ENCODE measurements around the gene NTM. TPM values are rescaled to one million over a fixed set of nuclear protein-coding genes. Genes with fewer than 3 reads are reported as not detected.

The NTM gene
- total and polyA plus RNA-seq, 2 experiments from 2014 or later, result 2.2 to 4.9 TPM

DNA sequence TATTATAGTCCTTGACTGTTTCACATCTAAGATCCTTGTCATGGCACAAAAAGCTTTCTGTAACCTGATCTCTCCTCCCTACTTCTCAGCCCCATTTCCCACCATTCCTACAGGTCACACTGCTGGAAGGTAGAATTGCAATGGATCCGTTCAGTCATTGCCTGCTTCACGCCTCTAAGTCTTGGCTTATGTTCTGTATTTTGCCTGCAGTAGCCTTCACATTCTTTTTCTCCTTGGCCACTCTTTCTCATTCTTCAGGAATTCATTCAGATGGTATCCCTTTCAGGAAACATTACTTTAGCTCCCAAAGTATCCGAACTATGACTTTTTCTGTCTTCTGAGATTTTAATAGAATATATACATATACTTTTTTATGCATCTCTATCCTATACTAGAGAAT, 731.5 kb downstream of the NTM start:
- Histone ChIP-seq H2AFZ (no peak overlapping the region), H3K36me3 (replicated peaks; ENCODE audit: insufficient read depth, low read depth) (no peaks in the 10 kb centered on the region), H3K4me3 (no peak overlapping the region), H3K27me3 (no peaks in the 10 kb centered on the region), H3K9me3 (ENCODE audit: low read depth) (no peaks in the 10 kb centered on the region), H4K20me1 (ENCODE audit: insufficient read depth, poor library complexity, severe bottlenecking) (no peaks in the 10 kb centered on the region), H3K4me2 (no peak overlapping the region), H3K4me1 (ENCODE audit: insufficient read depth) (no peaks in the 10 kb centered on the region), H3K9me2 (replicated peaks; ENCODE audit: insufficient read depth) (no peaks in the 10 kb centered on the region), H3K27ac (no peak overlapping the region), H3K79me2 (no peaks in the 10 kb centered on the region)
- no peak for TF ChIP-seq EZH2phosphoT487 (IDR thresholded peaks at IDR 0.05; ENCODE audit: low read depth, severe bottlenecking, unreplicated experiment)
- TF ChIP-seq, protein P1, sequence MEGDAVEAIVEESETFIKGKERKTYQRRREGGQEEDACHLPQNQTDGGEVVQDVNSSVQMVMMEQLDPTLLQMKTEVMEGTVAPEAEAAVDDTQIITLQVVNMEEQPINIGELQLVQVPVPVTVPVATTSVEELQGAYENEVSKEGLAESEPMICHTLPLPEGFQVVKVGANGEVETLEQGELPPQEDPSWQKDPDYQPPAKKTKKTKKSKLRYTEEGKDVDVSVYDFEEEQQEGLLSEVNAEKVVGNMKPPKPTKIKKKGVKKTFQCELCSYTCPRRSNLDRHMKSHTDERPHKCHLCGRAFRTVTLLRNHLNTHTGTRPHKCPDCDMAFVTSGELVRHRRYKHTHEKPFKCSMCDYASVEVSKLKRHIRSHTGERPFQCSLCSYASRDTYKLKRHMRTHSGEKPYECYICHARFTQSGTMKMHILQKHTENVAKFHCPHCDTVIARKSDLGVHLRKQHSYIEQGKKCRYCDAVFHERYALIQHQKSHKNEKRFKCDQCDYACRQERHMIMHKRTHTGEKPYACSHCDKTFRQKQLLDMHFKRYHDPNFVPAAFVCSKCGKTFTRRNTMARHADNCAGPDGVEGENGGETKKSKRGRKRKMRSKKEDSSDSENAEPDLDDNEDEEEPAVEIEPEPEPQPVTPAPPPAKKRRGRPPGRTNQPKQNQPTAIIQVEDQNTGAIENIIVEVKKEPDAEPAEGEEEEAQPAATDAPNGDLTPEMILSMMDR (IDR thresholded peaks at IDR 0.05; ENCODE audit: poor library complexity), result no peak
- TF ChIP-seq EZH2 (IDR thresholded peaks at IDR 0.05; ENCODE audit: borderline replicate concordance), result no peak
- WGBS (ENCODE audit: low lambda C conversion rate, missing lambda C conversion rate), result 71% methylated on average over 3 of the region's 3 CpGs
- no peak for DNase-seq (ENCODE audit: low spot score)

DNA sequence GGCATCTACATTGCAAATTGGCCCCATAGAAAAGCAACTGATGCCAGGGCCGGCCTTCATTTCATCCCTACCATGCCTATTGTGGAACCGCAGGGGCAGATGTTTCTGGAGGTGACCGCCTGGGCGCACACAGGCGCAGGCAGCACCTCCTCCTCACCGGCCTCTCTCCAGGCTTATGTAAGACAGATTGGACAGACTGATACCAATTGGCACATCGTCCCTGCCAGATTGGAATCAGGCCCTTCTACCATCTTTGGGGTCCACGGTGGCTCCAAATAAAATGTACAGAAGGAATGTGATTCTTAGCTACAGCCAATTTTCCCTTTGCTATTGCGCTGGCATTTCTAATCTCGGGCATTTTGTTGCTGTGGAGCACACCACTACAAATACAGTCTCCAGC, 732.6 kb downstream of the NTM start:
- H3K4me3 ChIP-seq, result no peak overlapping the region
- H4K20me1 ChIP-seq (ENCODE audit: insufficient read depth, poor library complexity, severe bottlenecking), result no peaks in the 10 kb centered on the region
- no peaks in the 10 kb centered on the region for H3K9me3 ChIP-seq (ENCODE audit: low read depth)
- H3K27ac ChIP-seq, result no peak overlapping the region
- H3K79me2 ChIP-seq, result no peaks in the 10 kb centered on the region
- TF ChIP-seq EZH2phosphoT487 (IDR thresholded peaks at IDR 0.05; ENCODE audit: low read depth, severe bottlenecking, unreplicated experiment), result no peak
- no peak for TF ChIP-seq EZH2 (IDR thresholded peaks at IDR 0.05; ENCODE audit: borderline replicate concordance)
- TF ChIP-seq, protein P1 (IDR thresholded peaks at IDR 0.05; ENCODE audit: poor library complexity), result no peak
- H3K4me1 ChIP-seq (ENCODE audit: insufficient read depth), result no peaks in the 10 kb centered on the region
- H3K4me2 ChIP-seq, result no peak overlapping the region
- DNase-seq (ENCODE audit: low spot score), result no peak
- no peaks in the 10 kb centered on the region for H3K36me3 ChIP-seq (replicated peaks; ENCODE audit: insufficient read depth, low read depth)
- H2AFZ ChIP-seq, result no peak overlapping the region
- H3K9me2 ChIP-seq (replicated peaks; ENCODE audit: insufficient read depth), result no peaks in the 10 kb centered on the region
- 88% methylated on average over 10 of the region's 10 CpGs for WGBS (ENCODE audit: low lambda C conversion rate, missing lambda C conversion rate)
- H3K27me3 ChIP-seq, result no peaks in the 10 kb centered on the region

DNA sequence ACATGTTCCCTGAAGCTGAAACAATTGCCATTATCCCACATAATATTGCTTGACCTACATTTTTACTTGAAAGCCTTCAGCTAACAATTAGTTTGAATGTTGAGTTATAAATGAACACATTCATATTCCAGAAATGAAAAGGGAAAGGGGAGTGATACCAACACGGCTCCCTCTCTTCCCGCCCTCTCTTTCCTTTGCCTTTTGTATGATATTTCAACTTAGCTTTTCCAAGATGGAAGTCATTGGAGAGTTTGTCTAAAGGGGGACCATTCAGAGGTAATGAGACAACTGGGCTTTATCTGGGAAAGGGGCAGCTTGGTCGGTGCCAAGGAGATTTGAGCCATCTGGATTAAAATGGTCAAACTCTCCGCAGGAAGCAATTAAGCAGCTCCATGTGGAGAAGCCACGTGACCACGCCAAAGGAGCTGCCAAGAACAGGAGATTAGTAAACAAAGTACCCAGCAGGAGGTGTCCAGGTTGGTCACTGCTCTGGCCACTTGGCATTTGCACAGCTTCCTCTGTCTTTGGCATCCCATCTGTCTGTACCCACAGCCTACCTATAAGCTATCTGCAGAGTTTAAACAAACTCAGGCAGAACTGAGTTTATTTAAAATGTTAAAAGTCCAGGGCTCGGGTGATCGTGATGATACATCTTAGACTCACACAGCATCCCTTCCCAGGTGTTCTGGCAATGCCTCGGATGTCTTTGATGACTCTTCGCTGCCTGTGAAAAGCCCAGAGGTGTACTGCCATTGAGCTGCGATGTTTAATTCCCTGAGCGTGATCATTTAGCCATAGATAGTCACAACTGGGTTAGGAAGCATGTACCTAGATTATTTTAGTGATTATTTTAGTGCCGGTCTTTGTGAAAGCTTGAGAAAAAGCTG, 735.9 kb downstream of the NTM start:
- TF ChIP-seq EZH2phosphoT487 (IDR thresholded peaks at IDR 0.05; ENCODE audit: low read depth, severe bottlenecking, unreplicated experiment) (no peak), EZH2 (IDR thresholded peaks at IDR 0.05; ENCODE audit: borderline replicate concordance) (no peak)
- TF ChIP-seq, protein P1 (IDR thresholded peaks at IDR 0.05; ENCODE audit: poor library complexity), result no peak
- Histone ChIP-seq H2AFZ (no peak overlapping the region), H3K9me2 (replicated peaks; ENCODE audit: insufficient read depth) (no peaks in the 10 kb centered on the region), H3K4me1 (ENCODE audit: insufficient read depth) (no peaks in the 10 kb centered on the region), H3K9me3 (ENCODE audit: low read depth) (no peaks in the 10 kb centered on the region), H4K20me1 (ENCODE audit: insufficient read depth, poor library complexity, severe bottlenecking) (no peaks in the 10 kb centered on the region), H3K4me3 (no peak overlapping the region), H3K79me2 (no peaks in the 10 kb centered on the region), H3K27me3 (no peaks in the 10 kb centered on the region), H3K4me2 (no peak overlapping the region), H3K27ac (no peak overlapping the region), H3K36me3 (replicated peaks; ENCODE audit: insufficient read depth, low read depth) (no peaks in the 10 kb centered on the region)
- WGBS (ENCODE audit: low lambda C conversion rate, missing lambda C conversion rate), result 81% methylated on average over 13 of the region's 13 CpGs
- DNase-seq (ENCODE audit: low spot score), result no peak

Measured in hepatocyte (in vitro differentiated cells).